ENCODE measurements around the gene NTMT1.

The NTMT1 gene

DNA sequence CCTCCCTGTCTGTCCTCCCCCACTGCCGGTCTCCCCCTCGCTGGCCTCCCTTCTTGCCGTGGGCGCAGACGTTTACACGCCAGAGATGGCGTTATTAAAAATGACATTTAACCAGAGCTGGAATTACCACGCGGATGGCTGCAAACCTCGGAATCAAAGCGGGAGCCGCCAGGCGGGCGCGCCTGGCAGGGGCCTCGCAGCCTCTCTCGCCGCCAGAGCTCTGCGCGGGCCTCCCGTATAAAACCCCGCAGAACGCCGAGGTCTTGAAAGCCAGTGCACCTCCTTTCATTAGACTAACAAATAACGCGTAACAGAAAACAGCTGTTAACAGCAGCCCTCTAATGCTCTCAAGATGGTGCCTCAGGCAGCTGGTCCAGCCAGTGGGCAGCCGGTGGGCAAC, 49.7 kb downstream of the NTMT1 start:
- Histone ChIP-seq H3K9me3 (ENCODE audit: severe bottlenecking) (no peaks in the 10 kb centered on the region), H3K27me3 (ENCODE audit: insufficient read depth, poor library complexity, severe bottlenecking) (peaks cover 32% of the 10 kb centered on the region), H3K27ac (ENCODE audit: poor library complexity, severe bottlenecking) (no peak overlapping the region), H3K4me1 (ENCODE audit: insufficient read depth, poor library complexity, severe bottlenecking) (no peaks in the 10 kb centered on the region), H3K36me3 (ENCODE audit: low read depth) (no peaks in the 10 kb centered on the region), H3K4me3 (ENCODE audit: severe bottlenecking) (no peak overlapping the region)
- TF ChIP-seq, protein P1, sequence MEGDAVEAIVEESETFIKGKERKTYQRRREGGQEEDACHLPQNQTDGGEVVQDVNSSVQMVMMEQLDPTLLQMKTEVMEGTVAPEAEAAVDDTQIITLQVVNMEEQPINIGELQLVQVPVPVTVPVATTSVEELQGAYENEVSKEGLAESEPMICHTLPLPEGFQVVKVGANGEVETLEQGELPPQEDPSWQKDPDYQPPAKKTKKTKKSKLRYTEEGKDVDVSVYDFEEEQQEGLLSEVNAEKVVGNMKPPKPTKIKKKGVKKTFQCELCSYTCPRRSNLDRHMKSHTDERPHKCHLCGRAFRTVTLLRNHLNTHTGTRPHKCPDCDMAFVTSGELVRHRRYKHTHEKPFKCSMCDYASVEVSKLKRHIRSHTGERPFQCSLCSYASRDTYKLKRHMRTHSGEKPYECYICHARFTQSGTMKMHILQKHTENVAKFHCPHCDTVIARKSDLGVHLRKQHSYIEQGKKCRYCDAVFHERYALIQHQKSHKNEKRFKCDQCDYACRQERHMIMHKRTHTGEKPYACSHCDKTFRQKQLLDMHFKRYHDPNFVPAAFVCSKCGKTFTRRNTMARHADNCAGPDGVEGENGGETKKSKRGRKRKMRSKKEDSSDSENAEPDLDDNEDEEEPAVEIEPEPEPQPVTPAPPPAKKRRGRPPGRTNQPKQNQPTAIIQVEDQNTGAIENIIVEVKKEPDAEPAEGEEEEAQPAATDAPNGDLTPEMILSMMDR (IDR thresholded peaks at IDR 0.05; ENCODE audit: poor library complexity, severe bottlenecking), result no peak
- DNase-seq (ENCODE audit: low spot score), result no peak
- no peak for ATAC-seq (ENCODE audit: low read depth)

DNA sequence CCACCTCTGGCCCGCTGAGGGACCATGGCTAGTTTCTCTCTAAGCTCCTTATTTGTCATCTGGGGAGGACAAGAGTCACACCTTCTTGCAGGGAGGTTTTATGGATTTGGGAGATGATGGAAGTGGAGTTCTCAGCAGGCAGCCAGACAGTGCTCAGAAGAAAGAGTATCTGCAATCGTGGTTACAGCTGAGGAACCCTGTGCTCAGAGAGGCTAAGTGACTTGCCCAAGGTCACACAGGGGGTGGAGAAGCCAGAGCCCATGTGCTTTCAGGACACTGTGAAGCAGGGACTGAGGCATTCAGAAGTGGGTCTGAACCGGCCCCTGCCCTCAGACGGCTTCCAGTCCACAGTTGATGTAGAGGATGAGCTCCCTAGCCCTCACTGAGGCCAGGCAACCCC, 50.3 kb downstream of the NTMT1 start:
- Histone ChIP-seq H3K9me3 (ENCODE audit: severe bottlenecking) (no peaks in the 10 kb centered on the region), H3K36me3 (ENCODE audit: low read depth) (no peaks in the 10 kb centered on the region), H3K27me3 (ENCODE audit: insufficient read depth, poor library complexity, severe bottlenecking) (peaks cover 32% of the 10 kb centered on the region), H3K4me1 (ENCODE audit: insufficient read depth, poor library complexity, severe bottlenecking) (no peaks in the 10 kb centered on the region), H3K4me3 (ENCODE audit: severe bottlenecking) (no peak overlapping the region), H3K27ac (ENCODE audit: poor library complexity, severe bottlenecking) (no peak overlapping the region)
- no peak for DNase-seq (ENCODE audit: low spot score)
- TF ChIP-seq, protein P1 (IDR thresholded peaks at IDR 0.05; ENCODE audit: poor library complexity, severe bottlenecking), result no peak
- no peak for ATAC-seq (ENCODE audit: low read depth)

DNA sequence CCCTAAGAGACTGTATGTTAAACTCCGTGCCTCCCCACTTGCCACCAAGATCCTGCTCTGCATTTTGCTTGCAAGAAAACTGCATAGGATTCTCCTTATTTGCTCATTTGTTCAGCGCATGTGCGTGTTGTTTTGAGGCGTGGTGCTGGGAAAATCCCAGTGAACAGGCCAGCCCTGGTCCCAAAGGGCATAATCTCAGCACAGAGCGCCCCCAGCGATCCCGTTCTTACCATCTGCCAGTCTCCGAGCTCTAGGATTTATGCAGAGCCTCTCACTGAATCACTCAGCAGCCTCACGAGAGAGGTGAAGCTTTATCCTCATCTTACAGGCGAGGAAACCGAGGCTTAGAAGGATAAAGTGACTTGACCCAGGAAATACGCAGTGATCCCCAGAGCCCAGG, 51.0 kb downstream of the NTMT1 start:
- Histone ChIP-seq H3K4me1 (ENCODE audit: insufficient read depth, poor library complexity, severe bottlenecking) (no peaks in the 10 kb centered on the region), H3K27me3 (ENCODE audit: insufficient read depth, poor library complexity, severe bottlenecking) (peaks cover 32% of the 10 kb centered on the region)
- TF ChIP-seq, protein P1 (IDR thresholded peaks at IDR 0.05; ENCODE audit: poor library complexity, severe bottlenecking), result no peak

DNA sequence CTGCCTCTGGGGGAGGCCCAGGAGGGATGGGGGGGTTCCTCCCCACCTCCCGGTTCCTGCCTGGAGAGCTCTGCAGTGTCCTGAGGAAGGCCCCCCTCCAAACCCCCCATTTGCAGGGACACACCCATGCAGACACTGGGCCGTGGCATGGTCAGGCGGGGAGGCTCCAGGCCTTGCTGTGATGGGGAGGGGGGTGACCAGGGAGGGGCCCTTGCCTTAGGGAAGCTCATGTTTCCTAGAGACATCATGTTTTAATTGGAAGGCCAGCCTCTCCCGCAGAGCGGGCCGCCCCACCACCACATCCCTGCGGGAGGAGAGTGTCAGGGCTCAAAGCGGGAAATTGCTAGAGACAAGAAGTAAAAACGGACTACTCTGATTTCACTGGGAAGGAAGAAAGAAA, 51.5 kb downstream of the NTMT1 start:
- Histone ChIP-seq H3K9me3 (ENCODE audit: severe bottlenecking) (no peaks in the 10 kb centered on the region), H3K4me1 (ENCODE audit: insufficient read depth, poor library complexity, severe bottlenecking) (no peaks in the 10 kb centered on the region), H3K4me3 (ENCODE audit: severe bottlenecking) (no peak overlapping the region), H3K36me3 (ENCODE audit: low read depth) (no peaks in the 10 kb centered on the region), H3K27me3 (ENCODE audit: insufficient read depth, poor library complexity, severe bottlenecking) (peaks cover 32% of the 10 kb centered on the region), H3K27ac (ENCODE audit: poor library complexity, severe bottlenecking) (no peak overlapping the region)
- DNase-seq (ENCODE audit: low spot score) (peak; percentile 30), ATAC-seq (ENCODE audit: low read depth) (no peak)
- TF ChIP-seq, protein P1 (IDR thresholded peaks at IDR 0.05; ENCODE audit: poor library complexity, severe bottlenecking), result no peak

More for the DNA sequence above, 51.0 kb downstream of the NTMT1 start:
- Histone ChIP-seq H3K36me3 (ENCODE audit: low read depth) (no peaks in the 10 kb centered on the region), H3K9me3 (ENCODE audit: severe bottlenecking) (no peaks in the 10 kb centered on the region), H3K4me3 (ENCODE audit: severe bottlenecking) (no peak overlapping the region), H3K27ac (ENCODE audit: poor library complexity, severe bottlenecking) (no peak overlapping the region)
- DNase-seq (ENCODE audit: low spot score) (no peak), ATAC-seq (ENCODE audit: low read depth) (no peak)

DNA sequence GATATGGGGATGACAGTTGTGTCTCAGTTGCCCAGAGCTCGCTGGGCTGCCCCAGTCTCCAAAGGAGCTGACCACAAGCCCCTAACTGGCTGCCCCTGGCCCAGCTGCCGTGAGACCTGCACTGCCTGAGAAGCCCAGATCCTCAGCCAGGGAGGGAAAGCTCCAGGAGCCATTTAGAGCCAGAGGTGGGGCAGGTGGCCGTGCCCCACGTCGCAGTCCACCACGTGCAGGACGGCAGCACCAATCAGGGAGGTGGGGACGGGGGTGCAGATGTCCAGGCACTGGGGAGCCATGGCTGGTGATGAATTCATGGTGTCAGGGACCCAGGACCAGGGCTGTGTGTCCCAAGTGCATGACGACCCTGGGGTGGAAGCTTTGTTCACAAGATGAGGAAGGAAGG, 52.9 kb downstream of the NTMT1 start:
- DNase-seq (ENCODE audit: low spot score) (no peak), ATAC-seq (ENCODE audit: low read depth) (no peak)
- TF ChIP-seq, protein P1 (IDR thresholded peaks at IDR 0.05; ENCODE audit: poor library complexity, severe bottlenecking), result no peak
- peaks cover 32% of the 10 kb centered on the region for H3K27me3 ChIP-seq (ENCODE audit: insufficient read depth, poor library complexity, severe bottlenecking)
- no peak overlapping the region for H3K27ac ChIP-seq (ENCODE audit: poor library complexity, severe bottlenecking)
- H3K4me3 ChIP-seq (ENCODE audit: severe bottlenecking), result no peak overlapping the region
- H3K9me3 ChIP-seq (ENCODE audit: severe bottlenecking), result no peaks in the 10 kb centered on the region
- H3K4me1 ChIP-seq (ENCODE audit: insufficient read depth, poor library complexity, severe bottlenecking), result no peaks in the 10 kb centered on the region
- no peaks in the 10 kb centered on the region for H3K36me3 ChIP-seq (ENCODE audit: low read depth)

Data from RWPE2 (cell line).